GM18526 (cell line): ENCODE results near the gene SDK2.

Experiments
- POLR2A ChIP-seq: IDR thresholded peaks from 3 replicates; pipeline ENCODE4 v1.6.1; 2011; ENCODE audit not compliant: insufficient read length; ENCODE audit errors: extremely low read depth

Gene SDK2

GRCh38 chr17:73494950-73495349, 149.3 kb downstream of the SDK2 start:
- TF ChIP-seq POLR2A: no peak

- TF ChIP-seq POLR2A: no peak
Measured at GRCh38 chr17:73493956-73494926, 150.0 kb downstream of the SDK2 start.

- TF ChIP-seq POLR2A: no peak
Measured at GRCh38 chr17:73492821-73493814, 151.1 kb downstream of the SDK2 start.

DNA sequence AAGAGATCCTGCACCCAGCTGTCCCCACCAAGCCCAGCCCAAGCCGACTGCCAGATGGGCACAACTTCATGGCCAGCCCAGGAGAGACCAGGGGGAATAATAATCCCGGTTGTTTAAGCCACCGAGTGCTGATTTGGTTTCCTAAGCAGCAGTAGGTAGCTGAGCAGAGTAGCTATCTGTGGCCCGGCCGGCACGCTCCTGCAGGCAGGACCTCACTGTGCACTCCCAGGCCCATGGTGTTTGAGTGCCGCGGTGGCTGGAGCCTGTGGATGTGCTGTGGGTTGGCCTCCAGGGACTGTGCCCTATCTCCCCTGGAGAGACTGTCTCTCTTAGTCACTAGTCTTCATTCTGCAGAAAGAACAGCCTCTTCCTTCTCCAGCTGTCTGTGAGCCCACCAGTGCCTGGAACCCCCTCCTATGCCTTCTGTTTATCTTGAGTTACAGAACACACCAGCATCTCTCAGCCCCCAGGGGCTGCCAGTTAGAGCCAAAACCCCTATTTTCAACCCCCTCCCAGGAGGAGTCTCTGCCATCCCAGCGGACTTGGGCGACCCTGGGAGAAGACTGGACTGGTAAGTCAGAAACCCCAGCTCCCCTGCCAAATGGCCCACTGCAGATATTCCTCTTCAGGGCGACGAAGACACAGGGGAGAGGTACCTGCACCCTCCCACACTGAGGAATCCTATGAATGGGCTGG, 152.0 kb downstream of the SDK2 start:
- no peak for TF ChIP-seq POLR2A

- TF ChIP-seq POLR2A: no peak
Measured at GRCh38 chr17:73491648-73492047, 152.6 kb downstream of the SDK2 start.

GRCh38 chr17:73490851-73491250, 153.4 kb downstream of the SDK2 start:
- no peak for TF ChIP-seq POLR2A

- no peak for TF ChIP-seq POLR2A
Measured at GRCh38 chr17:73489991-73490390, 154.3 kb downstream of the SDK2 start.

DNA sequence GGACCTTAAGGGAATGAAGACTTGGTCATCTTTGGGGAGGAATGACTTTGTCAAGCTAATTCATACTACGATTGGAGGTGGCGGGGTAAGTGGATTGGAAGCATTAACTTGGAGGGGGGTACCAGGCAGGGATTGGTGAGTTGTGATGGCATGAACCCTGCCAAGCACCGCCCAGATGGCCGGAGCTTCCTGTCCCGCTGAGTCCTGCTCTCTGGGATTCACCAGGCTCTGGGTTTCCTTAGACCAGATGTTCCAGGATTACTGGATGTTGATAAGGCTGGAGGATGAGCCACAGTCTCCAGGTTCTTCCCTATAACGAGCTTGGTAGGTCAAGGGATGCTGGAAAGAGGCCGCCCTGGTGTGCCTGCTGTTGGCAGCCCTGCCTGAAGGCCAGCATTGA, 154.9 kb downstream of the SDK2 start:
- no peak for TF ChIP-seq POLR2A

GRCh38 chr17:73485130-73485529, 159.1 kb downstream of the SDK2 start:
- no peak for TF ChIP-seq POLR2A

DNA sequence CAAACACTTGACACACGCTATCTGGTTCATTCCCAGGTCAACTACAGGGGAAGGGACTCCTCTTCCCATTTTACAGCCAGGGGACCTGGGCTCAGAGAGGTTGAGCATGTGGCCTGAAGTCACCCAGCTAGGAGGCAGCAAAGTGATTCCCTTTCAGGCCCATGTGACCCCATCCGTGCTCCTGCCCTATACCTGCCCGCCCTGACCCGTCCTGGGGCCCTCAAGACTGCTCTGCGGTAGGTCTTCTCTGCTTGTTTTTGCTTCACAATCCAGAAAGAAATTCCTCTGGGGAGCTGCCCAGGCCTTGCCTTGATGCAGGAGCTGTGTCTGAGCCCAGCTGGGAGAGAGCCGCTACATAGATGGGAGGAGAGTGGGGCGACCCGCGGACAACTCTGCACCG, 161.4 kb downstream of the SDK2 start:
- TF ChIP-seq POLR2A: no peak

- TF ChIP-seq POLR2A: no peak
Measured at GRCh38 chr17:73482251-73482716, 162.0 kb downstream of the SDK2 start.

DNA sequence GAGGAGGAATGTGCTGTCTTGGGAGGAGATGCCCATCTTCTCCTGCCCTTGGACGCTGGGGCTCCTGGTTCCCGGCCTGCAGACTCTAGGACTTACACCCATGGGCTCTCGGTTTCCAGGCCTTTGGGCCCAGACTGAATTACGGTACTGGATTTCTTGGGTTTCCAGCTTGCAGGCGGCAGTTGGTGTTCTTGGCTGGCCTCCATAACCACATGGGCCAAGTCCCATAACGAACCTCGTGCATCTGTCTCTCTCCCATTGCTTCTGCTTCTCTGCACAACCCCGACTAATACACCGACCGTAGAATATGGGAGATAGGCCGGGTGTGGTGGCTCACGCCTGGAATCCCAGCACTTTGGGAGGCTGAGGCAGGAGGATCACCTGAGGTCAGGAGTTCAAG, 162.6 kb downstream of the SDK2 start:
- TF ChIP-seq POLR2A: no peak

- TF ChIP-seq POLR2A: no peak
Measured at GRCh38 chr17:73480740-73481139, 163.5 kb downstream of the SDK2 start.

GRCh38 chr17:73478768-73479424, 165.3 kb downstream of the SDK2 start:
- no peak for TF ChIP-seq POLR2A
